A549 (cell line): ENCODE measurements around the gene ERH. TPM values are rescaled to one million over a fixed set of nuclear protein-coding genes. Genes with fewer than 3 reads are reported as not detected.

Experiments used
- ATAC-seq, 2 experiments: fragments of 200-7000 bp in 1 of 2; fragments of >200 bp in 1 of 2; cut with Nextera tagmentation in 1 of 2; cut with Tn5 transposase in 1 of 2; 3 replicates each; pipeline versions ENCODE4 v1.8.0 to v1.9.1; 2018 to 2020; ENCODE audit warnings: mild to moderate bottlenecking in 1 of 2, moderate library complexity in 1 of 2
- CTCF ChIA-PET: fragments of 300-600 bp; sonication (Branson Sonifier 250); formaldehyde crosslinking; extraction: SDS; loops from one replicate; lab custom pipeline; 2021; ENCODE audit warnings: antibody characterized with exemption, inconsistent platforms; lab: Yijun Ruan, JAX
- POLR2A ChIA-PET: fragments of 350-600 bp; formaldehyde crosslinking; extraction: SDS; loops from one replicate; lab custom pipeline; 2021; ENCODE audit warnings: antibody characterized with exemption, inconsistent platforms; lab: Yijun Ruan, JAX
- DNase-seq, 2 experiments: peaks; one replicate each; pipeline versions ENCODE4 v3.0.0 to v3.0.0-alpha.2; 2011 to 2016; ENCODE audit warnings: low read depth in 1 of 2, low spot score in 1 of 2
- FAIRE-seq: peaks from 2 replicates; lab custom pipeline; 2011; peaks lifted over from hg19 to GRCh38; lab: Jason Lieb, UNC
- H3K27ac ChIP-seq, 2 experiments: fragments of >200 bp; sonication (Bioruptor Twin); formaldehyde crosslinking; 3 replicates each; pipeline ENCODE4 v1.5.1; 2016 to 2017
- H3K4me1 ChIP-seq: fragments of >200 bp; sonication (Bioruptor Twin); formaldehyde crosslinking; 3 replicates; pipeline ENCODE4 v1.6.1; 2016
- H3K4me2 ChIP-seq: fragments of >200 bp; sonication (Bioruptor Twin); formaldehyde crosslinking; 3 replicates; pipeline ENCODE4 v1.6.1; 2016
- H3K4me3 ChIP-seq: fragments of >200 bp; sonication (Bioruptor Twin); formaldehyde crosslinking; 3 replicates; pipeline ENCODE4 v1.5.1; 2016
- H3K9me3 ChIP-seq: fragments of >200 bp; sonication (Bioruptor Twin); formaldehyde crosslinking; 3 replicates; pipeline ENCODE4 v1.6.1; 2016
- EHF ChIP-seq: fragments of 250-450 bp; sonication (Bioruptor Pico); IDR thresholded peaks from 2 replicates; pipeline ENCODE4 v1.5.0; 2020; ENCODE audit warnings: mild to moderate bottlenecking
- EHMT2 ChIP-seq: fragments of 200-600 bp; sonication (generic); IDR thresholded peaks from 2 replicates; pipeline ENCODE4 v1.6.1; 2016; ENCODE audit warnings: antibody characterized with exemption, low read depth, mild to moderate bottlenecking, moderate library complexity
- FOSL2 ChIP-seq, 2 experiments: fragments of 450-650 bp in 1 of 2; fragments of >200 bp in 1 of 2; sonication (Bioruptor Twin) in 1 of 2; formaldehyde crosslinking; IDR thresholded peaks; 2 replicates each; pipeline versions ENCODE4 v1.5.0 to v1.6.1; 2016 to 2020; ENCODE audit warnings: mild to moderate bottlenecking in 1 of 2, moderate library complexity in 1 of 2
- HOXA7 ChIP-seq: fragments of 250-450 bp; sonication (Bioruptor Pico); IDR thresholded peaks from 2 replicates; pipeline ENCODE4 v1.5.0; 2020; ENCODE audit warnings: mild to moderate bottlenecking, moderate library complexity
- HOXB5 ChIP-seq: fragments of 250-450 bp; sonication (Bioruptor Pico); IDR thresholded peaks from 2 replicates; pipeline ENCODE4 v1.5.0; 2020; ENCODE audit warnings: mild to moderate bottlenecking, moderate library complexity
- KDM1A ChIP-seq: fragments of 200-600 bp; sonication (generic); IDR thresholded peaks from 2 replicates; pipeline ENCODE4 v1.6.1; 2016; ENCODE audit warnings: low read depth, mild to moderate bottlenecking
- MAZ ChIP-seq: fragments of 150-350 bp; IDR thresholded peaks from 2 replicates; pipeline ENCODE4 v1.6.1; 2014; ENCODE audit warnings: antibody characterized with exemption, low read depth, low read length, borderline replicate concordance
- MYC ChIP-seq: IDR thresholded peaks from 2 replicates; pipeline ENCODE4 v1.6.1; 2012; ENCODE audit warnings: mild to moderate bottlenecking, inconsistent platforms, low read length, improper control_type of control experiment, borderline replicate concordance
- NR3C1 ChIP-seq: fragments of >200 bp; sonication (Bioruptor Twin); formaldehyde crosslinking; IDR thresholded peaks from 3 replicates; pipeline ENCODE4 v1.6.1; 2017
- POLR2A ChIP-seq: IDR thresholded peaks from 2 replicates; pipeline ENCODE4 v1.6.1; 2012; ENCODE audit warnings: mild to moderate bottlenecking, low read length
- POLR2AphosphoS2 ChIP-seq: conservative IDR thresholded peaks from 2 replicates; pipeline ENCODE4 v1.6.1; 2012; ENCODE audit warnings: low read length, improper control_type of control experiment, inconsistent platforms
- RAD21 ChIP-seq, 2 experiments: fragments of >200 bp in 1 of 2; sonication (Bioruptor Twin) in 1 of 2; formaldehyde crosslinking in 1 of 2; IDR thresholded peaks in 1 of 2; conservative IDR thresholded peaks in 1 of 2; 2 replicates in 1 of 2; 3 replicates in 1 of 2; pipeline ENCODE4 v1.6.1; 2012 to 2018; ENCODE audit warnings: inconsistent platforms in 1 of 2
- RFX5 ChIP-seq: fragments of 450-650 bp; IDR thresholded peaks from 2 replicates; pipeline ENCODE4 v1.7.1; 2014; ENCODE audit warnings: antibody characterized with exemption, mild to moderate bottlenecking, moderate library complexity
- SREBF2 ChIP-seq: fragments of 450-650 bp; IDR thresholded peaks from 2 replicates; pipeline ENCODE4 v1.6.1; 2014; ENCODE audit warnings: mild to moderate bottlenecking, moderate library complexity
- ZSCAN20 ChIP-seq: fragments of 250-450 bp; sonication (Bioruptor Pico); IDR thresholded peaks from 2 replicates; pipeline ENCODE4 v1.8.0; 2022; ENCODE audit warnings: mild to moderate bottlenecking, moderate library complexity
- WGBS: methylation state at CpG from one replicate; pipeline ENCODE4 v1.1.6; 2017; ENCODE audit errors: missing lambda C conversion rate; 5-methylcytosine and 5-hydroxymethylcytosine counted together
- polyA plus RNA-seq, 4 experiments: library from polyadenylated mRNA; depleted of rRNA in 3 of 4; stranded (reverse); fragments of >200 nt; fragmentation: RNase III in 1 of 4; extraction: RNeasy Plus Mini Kit Qiagen cat#74134 plus additional on column Dnase treatment in 1 of 4; gene quantifications; 2 replicates in 3 of 4; 3 replicates in 1 of 4; pipeline ENCODE4 v1.2.3, GENCODE V29; 2011 to 2017
- TF ChIP-seq, protein P1 (sequence below): fragments of >200 bp; sonication (Bioruptor Twin); formaldehyde crosslinking; IDR thresholded peaks from 2 replicates; pipeline ENCODE4 v1.6.1; 2016
- TF ChIP-seq, protein P2 (sequence below): fragments of 200-600 bp; sonication (generic); IDR thresholded peaks from 2 replicates; pipeline ENCODE4 v1.6.1; 2016; ENCODE audit warnings: antibody characterized with exemption, mild to moderate bottlenecking, moderate library complexity

Gene ERH
- polyA plus RNA-seq, 2 of the 4 experiments (the other 2 are of a cell fraction) = 377 to 562 TPM

- ATAC-seq (no peak; a peak in 1 of 6 replicates), DNase-seq (peak in 1 of 2 experiments; percentile 16), FAIRE-seq (no peak)
- Histone ChIP-seq H3K4me1 (no peaks in the 10 kb centered on the region), H3K4me3 (no peak overlapping the region), H3K9me3 (peaks cover 4% of the 10 kb centered on the region; the same call in 1 of the 3 replicates), H3K27ac (no peak overlapping the region), H3K4me2 (no peak overlapping the region)
- TF ChIP-seq RAD21 (conservative IDR thresholded peaks at IDR 0.05 in 1 of 2, IDR thresholded peaks at IDR 0.05 in 1 of 2) = no peak
- TF ChIP-seq FOSL2 (IDR thresholded peaks at IDR 0.05) = no peak
- peak; percentile 18; the same call in 1 of the 2 replicates for TF ChIP-seq FOSL2 (CRISPR knock-in tag; IDR thresholded peaks at IDR 0.05)
- no peak for TF ChIP-seq POLR2A
- CTCF ChIA-PET = interaction anchor here (0.9 kb wide), 1 partner anchor 30 kb away, joined by 4 read pairs; no protein-coding TSS in a partner anchor
- POLR2A ChIA-PET = interaction anchor here (1.7 kb wide), 1 partner anchor 22 kb away, joined by 3 read pairs; the partner anchor contains the start of genes ERH and SLC39A9
Observed at GRCh38 chr14:69376439-69376838, 21.7 kb downstream of the ERH start.

- Histone ChIP-seq H3K9me3 (peaks cover 4% of the 10 kb centered on the region; the same call in 1 of the 3 replicates), H3K27ac (no peak overlapping the region), H3K4me1 (no peaks in the 10 kb centered on the region), H3K4me3 (no peak overlapping the region), H3K4me2 (no peak overlapping the region)
- ChIA-PET CTCF (no interaction called here), POLR2A (interaction anchor here (1.7 kb wide), 1 partner anchor 22 kb away, joined by 3 read pairs; the partner anchor contains the start of genes ERH and SLC39A9)
- FAIRE-seq = no peak
- no peak for ATAC-seq
- DNase-seq = no peak
- TF ChIP-seq KDM1A (no peak), POLR2AphosphoS2 (0 out of 2 replicates have a peak, but pooled peaks have one; percentile 31), MYC (no peak), FOSL2 (IDR thresholded peaks at IDR 0.05) (no peak), FOSL2 (CRISPR knock-in tag; IDR thresholded peaks at IDR 0.05) (no peak), EHF (CRISPR knock-in tag) (no peak)
- 93% methylated on average over 5 of the region's 5 CpGs for WGBS
Observed at GRCh38 chr14:69375722-69376121, 22.4 kb downstream of the ERH start.

DNA sequence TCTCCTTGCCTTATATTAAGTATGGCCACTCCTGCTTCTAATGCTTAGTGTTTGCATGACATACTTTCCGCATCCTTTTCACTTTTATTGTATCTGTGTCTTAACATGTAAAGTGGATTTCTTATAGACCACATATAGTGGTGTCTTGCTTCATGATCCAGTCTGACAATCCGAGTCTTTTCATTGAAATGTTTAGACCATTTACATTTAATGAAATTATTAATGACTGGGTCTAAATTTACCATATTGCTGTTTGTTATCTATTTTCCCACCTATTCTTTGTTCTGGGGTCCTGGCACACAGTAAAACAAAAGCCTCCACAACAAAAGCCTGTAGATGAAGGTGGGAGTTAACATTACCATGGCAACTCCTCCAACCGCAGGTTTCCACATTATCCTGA, 22.9 kb downstream of the ERH start:
- Histone ChIP-seq H3K4me1 (no peaks in the 10 kb centered on the region), H3K4me3 (no peak overlapping the region), H3K9me3 (peaks cover 4% of the 10 kb centered on the region; the same call in 1 of the 3 replicates), H3K27ac (no peak overlapping the region), H3K4me2 (no peak overlapping the region)
- no peak for DNase-seq
- ChIA-PET POLR2A (no interaction called here), CTCF (no interaction called here)
- no peak for ATAC-seq
- WGBS = 65% methylated on average over 3 of the region's 3 CpGs
- TF ChIP-seq EHMT2 (no peak), ZSCAN20 (CRISPR knock-in tag) (no peak), KDM1A (no peak), SREBF2 (no peak), HOXA7 (CRISPR knock-in tag) (no peak), HOXB5 (CRISPR knock-in tag) (no peak), MAZ (no peak), NR3C1 (no peak), POLR2A (no peak), RFX5 (no peak)
- TF ChIP-seq, protein P1, sequence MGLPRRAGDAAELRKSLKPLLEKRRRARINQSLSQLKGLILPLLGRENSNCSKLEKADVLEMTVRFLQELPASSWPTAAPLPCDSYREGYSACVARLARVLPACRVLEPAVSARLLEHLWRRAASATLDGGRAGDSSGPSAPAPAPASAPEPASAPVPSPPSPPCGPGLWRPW = no peak
- TF ChIP-seq, protein P2, sequence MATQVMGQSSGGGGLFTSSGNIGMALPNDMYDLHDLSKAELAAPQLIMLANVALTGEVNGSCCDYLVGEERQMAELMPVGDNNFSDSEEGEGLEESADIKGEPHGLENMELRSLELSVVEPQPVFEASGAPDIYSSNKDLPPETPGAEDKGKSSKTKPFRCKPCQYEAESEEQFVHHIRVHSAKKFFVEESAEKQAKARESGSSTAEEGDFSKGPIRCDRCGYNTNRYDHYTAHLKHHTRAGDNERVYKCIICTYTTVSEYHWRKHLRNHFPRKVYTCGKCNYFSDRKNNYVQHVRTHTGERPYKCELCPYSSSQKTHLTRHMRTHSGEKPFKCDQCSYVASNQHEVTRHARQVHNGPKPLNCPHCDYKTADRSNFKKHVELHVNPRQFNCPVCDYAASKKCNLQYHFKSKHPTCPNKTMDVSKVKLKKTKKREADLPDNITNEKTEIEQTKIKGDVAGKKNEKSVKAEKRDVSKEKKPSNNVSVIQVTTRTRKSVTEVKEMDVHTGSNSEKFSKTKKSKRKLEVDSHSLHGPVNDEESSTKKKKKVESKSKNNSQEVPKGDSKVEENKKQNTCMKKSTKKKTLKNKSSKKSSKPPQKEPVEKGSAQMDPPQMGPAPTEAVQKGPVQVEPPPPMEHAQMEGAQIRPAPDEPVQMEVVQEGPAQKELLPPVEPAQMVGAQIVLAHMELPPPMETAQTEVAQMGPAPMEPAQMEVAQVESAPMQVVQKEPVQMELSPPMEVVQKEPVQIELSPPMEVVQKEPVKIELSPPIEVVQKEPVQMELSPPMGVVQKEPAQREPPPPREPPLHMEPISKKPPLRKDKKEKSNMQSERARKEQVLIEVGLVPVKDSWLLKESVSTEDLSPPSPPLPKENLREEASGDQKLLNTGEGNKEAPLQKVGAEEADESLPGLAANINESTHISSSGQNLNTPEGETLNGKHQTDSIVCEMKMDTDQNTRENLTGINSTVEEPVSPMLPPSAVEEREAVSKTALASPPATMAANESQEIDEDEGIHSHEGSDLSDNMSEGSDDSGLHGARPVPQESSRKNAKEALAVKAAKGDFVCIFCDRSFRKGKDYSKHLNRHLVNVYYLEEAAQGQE = no peak
- FAIRE-seq = no peak
